CD4-positive, alpha-beta T cell treated with Interferon alpha-2 for 1 hour (primary cell): ENCODE results near the gene STIM1.
"Not testable (repeated sequence)": the region's sequence is repeated elsewhere in the genome, so short reads cannot be mapped to it uniquely, and the experiment has no call there.

Source experiments
- DNase-seq, 2 donors: peaks; one replicate each; pipeline ENCODE4 v3.0.0-alpha.2; 2020 to 2022

Gene STIM1

GRCh38 chr11:4039011-4039410 lies 183.5 kb downstream of the STIM1 start:
- DNase-seq, result no peak

- DNase-seq, result no peak
These were observed 185.0 kb downstream of the STIM1 start for GRCh38 chr11:4040461-4040860.

GRCh38 chr11:4041731-4042391 lies 186.4 kb downstream of the STIM1 start:
- no peak for DNase-seq

GRCh38 chr11:4044976-4045646 lies 189.6 kb downstream of the STIM1 start:
- no peak for DNase-seq

GRCh38 chr11:4048340-4048739 lies 192.9 kb downstream of the STIM1 start:
- no peak for DNase-seq

- peak in 1 of 2 donors; percentile 15 for DNase-seq
These were observed 193.5 kb downstream of the STIM1 start for GRCh38 chr11:4049006-4049405.

- no peak for DNase-seq
These were observed 194.7 kb downstream of the STIM1 start for GRCh38 chr11:4050138-4050537.

GRCh38 chr11:4053200-4053599 lies 197.7 kb downstream of the STIM1 start:
- DNase-seq, result not testable (repeated sequence)

DNA sequence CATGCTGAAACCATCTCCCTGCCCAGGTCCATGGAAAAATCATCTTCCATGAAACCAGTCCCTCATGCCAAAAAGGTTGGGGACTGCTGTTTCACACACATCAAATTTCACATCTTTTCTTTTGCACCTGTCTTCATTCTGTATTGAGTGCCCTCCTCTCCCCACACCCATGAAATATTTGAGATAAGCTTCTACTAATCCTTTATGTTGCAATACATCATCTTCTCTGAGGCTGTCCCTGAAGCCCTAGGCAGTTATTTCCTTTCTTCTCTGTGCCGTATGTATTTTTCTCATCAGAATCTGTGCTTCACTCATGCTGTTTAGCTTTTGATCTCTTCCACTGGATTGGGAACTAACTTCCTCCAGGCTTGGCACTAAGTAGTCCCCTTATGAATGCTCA lies 199.2 kb downstream of the STIM1 start:
- DNase-seq, result no peak

DNA sequence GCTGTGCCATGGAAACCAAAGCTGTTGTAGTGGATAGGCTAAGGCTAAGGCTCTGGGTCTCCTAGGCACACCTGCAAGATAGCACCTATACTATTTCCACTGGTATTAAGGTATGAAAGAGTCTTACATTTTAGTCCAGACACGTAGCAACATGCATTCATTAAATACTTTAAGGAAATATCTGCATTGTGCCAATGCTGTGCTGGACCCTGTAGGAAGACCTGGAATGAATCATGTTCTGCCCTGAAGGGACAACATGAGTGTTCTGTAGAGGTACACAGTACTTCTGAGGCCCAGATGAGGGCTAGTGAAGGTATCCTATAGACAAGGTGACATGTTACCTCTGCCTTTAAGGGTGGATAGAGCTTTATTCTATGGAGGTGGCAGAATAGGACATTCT lies 204.0 kb downstream of the STIM1 start:
- DNase-seq, result no peak

DNA sequence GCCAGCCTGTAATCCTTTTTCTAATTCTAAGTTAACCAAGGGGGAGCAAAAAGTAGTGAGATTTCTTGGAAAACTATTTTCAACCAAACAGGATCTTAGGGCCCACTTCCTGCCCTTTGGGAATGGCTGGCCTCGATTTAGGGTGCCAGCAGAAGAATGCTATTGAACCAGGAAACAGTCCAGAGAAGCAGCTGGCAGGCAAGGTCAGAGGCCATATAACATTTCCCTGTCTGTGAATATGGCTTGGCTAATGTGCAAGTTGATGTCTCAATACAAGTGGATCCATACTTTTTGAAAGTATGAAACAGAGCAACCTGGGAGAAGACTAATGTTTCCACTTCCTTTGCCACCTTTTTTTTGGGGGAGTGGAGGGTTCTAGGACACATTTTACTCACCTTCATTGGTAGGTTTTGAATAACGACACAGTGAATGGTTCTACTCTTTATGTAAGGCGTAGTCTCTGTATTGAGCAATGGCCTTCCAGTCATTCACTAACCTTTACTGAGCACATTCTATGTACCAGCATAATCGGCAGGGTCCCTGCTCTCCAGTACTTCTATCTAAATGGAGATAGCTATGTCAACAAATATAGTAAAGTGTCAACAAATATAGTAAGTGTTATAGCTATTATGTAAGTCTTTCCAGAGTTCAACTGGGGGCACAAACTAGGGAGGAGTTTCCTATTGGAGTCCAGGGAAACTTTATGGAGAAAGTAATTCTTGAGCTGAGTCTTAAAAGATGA lies 204.9 kb downstream of the STIM1 start:
- no peak for DNase-seq

DNA sequence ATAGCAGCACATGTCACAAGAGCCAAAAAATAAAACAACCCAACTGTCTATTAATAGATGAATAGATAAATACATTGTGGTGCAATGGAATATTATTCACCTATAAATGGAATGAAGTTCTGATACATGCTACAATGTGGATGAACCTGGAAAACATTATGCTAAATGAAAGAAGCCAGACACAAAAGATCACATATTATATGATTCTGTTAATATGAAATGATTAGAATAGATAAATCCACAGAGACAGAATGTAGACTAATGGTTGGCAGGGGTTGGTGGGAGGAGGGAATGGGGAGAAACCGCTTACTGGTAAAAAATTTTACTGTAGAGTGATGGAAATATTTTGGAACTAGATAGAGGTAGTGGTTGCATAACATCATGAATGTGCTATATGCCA lies 206.2 kb downstream of the STIM1 start:
- no peak for DNase-seq

- DNase-seq, result no peak
These were observed 207.9 kb downstream of the STIM1 start for GRCh38 chr11:4063348-4063747.

GRCh38 chr11:4064278-4064955 lies 209.0 kb downstream of the STIM1 start:
- no peak for DNase-seq

- no peak for DNase-seq
These were observed 209.6 kb downstream of the STIM1 start for GRCh38 chr11:4065086-4065485.

DNA sequence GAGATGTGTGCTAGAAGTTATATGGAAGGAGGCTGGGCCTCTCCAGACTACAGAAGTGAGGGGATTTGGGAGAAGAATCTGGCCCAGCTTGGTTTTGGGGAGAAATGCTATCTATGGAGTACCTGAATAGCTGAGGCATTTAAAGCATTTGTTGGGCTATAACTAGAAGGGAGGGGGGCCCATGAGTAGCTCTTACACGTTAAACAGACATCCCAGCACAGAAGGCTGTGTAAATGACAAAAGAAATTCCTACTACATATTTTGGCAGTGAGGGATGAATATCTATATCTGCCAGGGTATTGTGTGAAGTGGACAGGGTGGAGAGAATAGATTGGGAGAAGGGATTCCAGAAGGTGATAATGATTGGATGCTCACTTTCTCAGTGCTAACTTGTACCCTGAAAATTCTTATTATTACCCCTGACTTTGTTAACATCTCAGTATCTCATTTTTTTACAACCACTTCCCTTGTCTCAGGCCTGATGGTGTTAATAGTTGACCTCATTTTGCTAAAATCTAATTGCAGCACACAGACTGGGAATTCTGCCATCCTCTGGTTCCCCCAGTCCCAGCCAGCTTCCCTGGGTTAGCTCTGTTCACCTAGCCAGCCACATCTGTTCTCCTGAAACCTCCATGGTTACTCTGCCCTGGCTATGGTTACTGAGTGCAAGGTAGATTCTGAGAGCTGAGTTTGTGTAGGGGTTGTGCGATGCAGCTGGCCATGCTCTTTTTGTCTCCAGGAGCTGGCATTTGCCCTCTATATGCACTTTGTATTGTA lies 210.3 kb downstream of the STIM1 start:
- DNase-seq, result no peak

DNA sequence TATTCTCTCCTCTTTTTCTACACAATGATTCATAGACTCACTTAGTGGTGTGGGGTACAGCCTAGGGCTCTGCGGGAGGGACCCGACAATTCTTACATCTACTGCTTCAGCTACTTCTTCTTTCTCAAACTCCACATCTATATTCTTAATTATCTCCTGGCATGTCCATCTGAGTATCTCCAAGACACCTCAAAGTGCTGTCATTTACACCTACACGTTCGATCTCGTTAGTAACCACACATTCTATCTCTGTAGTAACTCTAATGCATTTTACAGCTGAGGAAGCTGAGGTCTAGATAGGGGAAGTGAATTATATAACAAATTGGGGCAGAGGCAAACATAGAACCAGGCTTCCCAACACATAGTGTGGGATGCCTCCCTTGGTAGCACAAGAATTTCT lies 211.4 kb downstream of the STIM1 start:
- DNase-seq, result no peak

GRCh38 chr11:4068962-4069361 lies 213.5 kb downstream of the STIM1 start:
- DNase-seq, result no peak

GRCh38 chr11:4071325-4071724 lies 215.9 kb downstream of the STIM1 start:
- DNase-seq, result no peak

DNA sequence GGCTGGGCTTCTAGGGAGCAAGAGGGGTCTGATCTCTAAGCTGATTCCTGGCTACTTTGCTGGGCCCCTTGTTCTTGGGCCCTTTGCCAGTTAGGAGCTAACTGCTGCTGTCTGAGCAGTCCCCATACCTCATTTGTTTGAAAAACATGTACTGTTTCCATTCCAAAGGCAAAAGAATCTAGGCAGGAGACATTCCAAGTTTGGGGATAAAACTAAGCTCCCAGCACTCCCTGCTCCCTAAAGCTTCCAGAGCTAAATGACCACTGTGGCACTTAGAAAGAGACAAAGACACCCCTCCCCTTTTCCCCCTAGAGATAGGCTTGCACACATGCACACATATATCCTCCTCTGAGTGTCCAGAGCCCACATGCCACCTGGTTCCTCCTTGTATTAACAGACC lies 216.4 kb downstream of the STIM1 start:
- DNase-seq, result no peak

DNA sequence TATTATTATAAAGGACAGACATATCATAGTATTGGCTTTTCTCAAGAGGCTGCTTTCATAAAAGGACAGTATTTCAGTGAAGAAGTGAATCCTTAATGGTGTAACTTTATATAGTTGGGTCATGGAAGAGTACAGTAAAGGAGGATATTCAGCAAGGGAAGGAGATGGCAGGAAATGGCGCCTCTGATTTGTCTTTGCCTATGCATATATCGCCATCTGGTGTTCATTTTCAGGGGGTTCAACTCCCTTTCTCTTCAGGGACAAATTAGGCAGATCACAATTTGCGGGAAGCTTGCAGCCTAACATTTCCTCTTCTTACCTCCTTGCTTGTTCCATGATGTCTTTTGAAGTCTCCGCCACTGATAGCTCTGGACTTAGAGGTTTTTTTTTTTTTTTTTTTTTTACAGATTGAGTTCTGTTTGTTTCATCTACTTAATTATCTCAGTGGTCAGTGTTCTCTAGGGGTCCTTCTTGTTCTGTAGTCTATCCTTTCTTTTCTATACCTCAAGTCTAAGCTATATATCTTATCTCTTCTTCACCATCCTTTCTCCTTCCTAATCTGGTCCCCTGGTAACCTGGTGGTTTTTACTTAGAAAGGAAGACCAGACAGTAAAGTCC lies 217.3 kb downstream of the STIM1 start:
- peak; percentile 65 to 84 for DNase-seq

- DNase-seq, result no peak
These were observed 218.8 kb downstream of the STIM1 start for GRCh38 chr11:4074266-4074665.
